CD4-positive, alpha-beta T cell treated with Interleukin-10 for 1 hour (primary cell): ENCODE measurements around the gene PLA2G4D.
A peak's percentile ranks its signal among the peaks of the same experiment; 100 is the strongest.

Experiments
- DNase-seq: peaks from one replicate; pipeline ENCODE4 v3.0.0-alpha.2; 2020

PLA2G4D gene

GRCh38 chr15:42070279-42070975 is 23.9 kb downstream of the PLA2G4D start:
- no peak for DNase-seq

- no peak for DNase-seq
Measured at GRCh38 chr15:42069496-42070278, 24.7 kb downstream of the PLA2G4D start.

- no peak for DNase-seq
Measured at GRCh38 chr15:42069025-42069424, 25.3 kb downstream of the PLA2G4D start.

GRCh38 chr15:42068601-42069000 is 25.8 kb downstream of the PLA2G4D start:
- no peak for DNase-seq

- DNase-seq = no peak
Measured at GRCh38 chr15:42066764-42067415, 27.5 kb downstream of the PLA2G4D start.

GRCh38 chr15:42065468-42065867 is 28.9 kb downstream of the PLA2G4D start:
- DNase-seq = no peak

- DNase-seq = no peak
Measured at GRCh38 chr15:42065033-42065432, 29.3 kb downstream of the PLA2G4D start.

GRCh38 chr15:42064271-42064670 is 30.1 kb downstream of the PLA2G4D start:
- DNase-seq = no peak

- DNase-seq = no peak
Measured at GRCh38 chr15:42063122-42063848, 31.1 kb downstream of the PLA2G4D start.

GRCh38 chr15:42062284-42062806 is 32.0 kb downstream of the PLA2G4D start:
- no peak for DNase-seq

- DNase-seq = no peak
Measured at GRCh38 chr15:42060797-42061196, 33.6 kb downstream of the PLA2G4D start.

- no peak for DNase-seq
Measured at GRCh38 chr15:42060477-42060763, 33.9 kb downstream of the PLA2G4D start.

GRCh38 chr15:42059661-42060476 is 34.5 kb downstream of the PLA2G4D start:
- DNase-seq = peak; percentile 71

GRCh38 chr15:42058791-42059190 is 35.6 kb downstream of the PLA2G4D start:
- DNase-seq = no peak

GRCh38 chr15:42057799-42058646 is 36.3 kb downstream of the PLA2G4D start:
- DNase-seq = peak; percentile 5

- DNase-seq = peak; percentile 67
Measured at GRCh38 chr15:42056934-42057798, 37.2 kb downstream of the PLA2G4D start.

- no peak for DNase-seq
Measured at GRCh38 chr15:42053914-42054313, 40.4 kb downstream of the PLA2G4D start.

- no peak for DNase-seq
Measured at GRCh38 chr15:42053010-42053409, 41.4 kb downstream of the PLA2G4D start.

- DNase-seq = no peak
Measured at GRCh38 chr15:42050484-42051255, 43.7 kb downstream of the PLA2G4D start.
